ENCODE measurements around the gene FDXACB1.
"Not testable (repeated sequence)": the region's sequence is repeated elsewhere in the genome, so short reads cannot be mapped to it uniquely, and the experiment has no call there.

FDXACB1 gene

GRCh38 chr11:111908639-111909305, 29.8 kb upstream of the FDXACB1 start:
- no peak overlapping the region for H3K4me3 ChIP-seq (ENCODE audit: extremely low read depth, insufficient read depth, low read length, poor library complexity, severe bottlenecking)
- H3K27ac ChIP-seq (ENCODE audit: low read depth, low read length, severe bottlenecking) = no peak overlapping the region
- peaks cover 4% of the 10 kb centered on the region for H3K9me3 ChIP-seq (ENCODE audit: control insufficient read depth, low read length)
- H3K4me1 ChIP-seq (ENCODE audit: control insufficient read depth, insufficient read depth, low read length, poor library complexity, severe bottlenecking) = peaks cover 25% of the 10 kb centered on the region
- no peaks in the 10 kb centered on the region for H3K36me3 ChIP-seq (ENCODE audit: control insufficient read depth, insufficient read depth, low read length)
- WGBS, 2 experiments (ENCODE audit: insufficient coverage in 2 of 2) = 94 to 100% methylated on average over 3 to 4 of the region's 5 CpGs

GRCh38 chr11:111906680-111907079, 27.7 kb upstream of the FDXACB1 start:
- Histone ChIP-seq H3K9me3 (ENCODE audit: control insufficient read depth, low read length) (peaks cover 4% of the 10 kb centered on the region), H3K4me3 (ENCODE audit: extremely low read depth, insufficient read depth, low read length, poor library complexity, severe bottlenecking) (no peak overlapping the region), H3K27ac (ENCODE audit: low read depth, low read length, severe bottlenecking) (no peak overlapping the region), H3K4me1 (ENCODE audit: control insufficient read depth, insufficient read depth, low read length, poor library complexity, severe bottlenecking) (peaks cover 9% of the 10 kb centered on the region), H3K36me3 (ENCODE audit: control insufficient read depth, insufficient read depth, low read length) (no peaks in the 10 kb centered on the region)
- WGBS, 2 experiments (ENCODE audit: insufficient coverage in 2 of 2) = no CpG with 5 or more reads among the region's 1 CpG

GRCh38 chr11:111905411-111905810, 26.4 kb upstream of the FDXACB1 start:
- WGBS, 2 experiments (ENCODE audit: insufficient coverage in 2 of 2) = 83 to 93% methylated on average over 2 of the region's 2 CpGs
- no peak overlapping the region for H3K4me3 ChIP-seq (ENCODE audit: extremely low read depth, insufficient read depth, low read length, poor library complexity, severe bottlenecking)
- H3K4me1 ChIP-seq (ENCODE audit: control insufficient read depth, insufficient read depth, low read length, poor library complexity, severe bottlenecking) = no peaks in the 10 kb centered on the region
- no peak overlapping the region for H3K27ac ChIP-seq (ENCODE audit: low read depth, low read length, severe bottlenecking)
- peaks cover 4% of the 10 kb centered on the region for H3K9me3 ChIP-seq (ENCODE audit: control insufficient read depth, low read length)
- H3K36me3 ChIP-seq (ENCODE audit: control insufficient read depth, insufficient read depth, low read length) = no peaks in the 10 kb centered on the region

- Histone ChIP-seq H3K4me1 (ENCODE audit: control insufficient read depth, insufficient read depth, low read length, poor library complexity, severe bottlenecking) (no peaks in the 10 kb centered on the region), H3K9me3 (ENCODE audit: control insufficient read depth, low read length) (no peaks in the 10 kb centered on the region), H3K36me3 (ENCODE audit: control insufficient read depth, insufficient read depth, low read length) (no peaks in the 10 kb centered on the region), H3K4me3 (ENCODE audit: extremely low read depth, insufficient read depth, low read length, poor library complexity, severe bottlenecking) (no peak overlapping the region), H3K27ac (ENCODE audit: low read depth, low read length, severe bottlenecking) (no peak overlapping the region)
- 83% methylated on average over 1 of the region's 2 CpGs; no CpG with 5 or more reads in 1 of the 2 experiments for WGBS, 2 experiments (ENCODE audit: insufficient coverage in 2 of 2)
Observed at GRCh38 chr11:111886844-111887243, 7.9 kb upstream of the FDXACB1 start.

- H3K9me3 ChIP-seq (ENCODE audit: control insufficient read depth, low read length) = no peaks in the 10 kb centered on the region
- 83 to 100% methylated on average over 1 of the region's 4 CpGs for WGBS, 2 experiments (ENCODE audit: insufficient coverage in 2 of 2)
- no peak overlapping the region for H3K27ac ChIP-seq (ENCODE audit: low read depth, low read length, severe bottlenecking)
- no peaks in the 10 kb centered on the region for H3K36me3 ChIP-seq (ENCODE audit: control insufficient read depth, insufficient read depth, low read length)
- no peaks in the 10 kb centered on the region for H3K4me1 ChIP-seq (ENCODE audit: control insufficient read depth, insufficient read depth, low read length, poor library complexity, severe bottlenecking)
- H3K4me3 ChIP-seq (ENCODE audit: extremely low read depth, insufficient read depth, low read length, poor library complexity, severe bottlenecking) = no peak overlapping the region
Observed at GRCh38 chr11:111886032-111886431, 7.1 kb upstream of the FDXACB1 start.

GRCh38 chr11:111885053-111885452, 6.1 kb upstream of the FDXACB1 start:
- 91 to 94% methylated on average over 2 to 4 of the region's 4 CpGs for WGBS, 2 experiments (ENCODE audit: insufficient coverage in 2 of 2)

GRCh38 chr11:111882202-111882601, 3.2 kb upstream of the FDXACB1 start:
- Histone ChIP-seq H3K4me1 (ENCODE audit: control insufficient read depth, insufficient read depth, low read length, poor library complexity, severe bottlenecking) (no peaks in the 10 kb centered on the region), H3K36me3 (ENCODE audit: control insufficient read depth, insufficient read depth, low read length) (no peaks in the 10 kb centered on the region), H3K9me3 (ENCODE audit: control insufficient read depth, low read length) (no peaks in the 10 kb centered on the region), H3K4me3 (ENCODE audit: extremely low read depth, insufficient read depth, low read length, poor library complexity, severe bottlenecking) (no peak overlapping the region), H3K27ac (ENCODE audit: low read depth, low read length, severe bottlenecking) (no peak overlapping the region)
- WGBS, 2 experiments (ENCODE audit: insufficient coverage in 2 of 2) = 86 to 98% methylated on average over 3 to 4 of the region's 5 CpGs

More at GRCh38 chr11:111885053-111885452, 6.1 kb upstream of the FDXACB1 start:
- H3K4me3 ChIP-seq (ENCODE audit: extremely low read depth, insufficient read depth, low read length, poor library complexity, severe bottlenecking); H3K27ac ChIP-seq (ENCODE audit: low read depth, low read length, severe bottlenecking); H3K9me3 ChIP-seq (ENCODE audit: control insufficient read depth, low read length); H3K4me1 ChIP-seq (ENCODE audit: control insufficient read depth, insufficient read depth, low read length, poor library complexity, severe bottlenecking); H3K36me3 ChIP-seq (ENCODE audit: control insufficient read depth, insufficient read depth, low read length): not testable (repeated sequence)

GRCh38 chr11:111879637-111879960, 634 bp upstream of the FDXACB1 start:
- Histone ChIP-seq H3K36me3 (ENCODE audit: control insufficient read depth, insufficient read depth, low read length) (no peaks in the 10 kb centered on the region), H3K4me1 (ENCODE audit: control insufficient read depth, insufficient read depth, low read length, poor library complexity, severe bottlenecking) (no peaks in the 10 kb centered on the region), H3K9me3 (ENCODE audit: control insufficient read depth, low read length) (no peaks in the 10 kb centered on the region), H3K4me3 (ENCODE audit: extremely low read depth, insufficient read depth, low read length, poor library complexity, severe bottlenecking) (peak overlapping the region; percentile 66), H3K27ac (ENCODE audit: low read depth, low read length, severe bottlenecking) (peak overlapping the region; percentile 98)
- 71 to 91% methylated on average over 5 to 6 of the region's 6 CpGs for WGBS, 2 experiments (ENCODE audit: insufficient coverage in 2 of 2)

GRCh38 chr11:111878385-111878848, 548 bp downstream of the FDXACB1 start:
- peak overlapping the region; percentile 66 for H3K4me3 ChIP-seq (ENCODE audit: extremely low read depth, insufficient read depth, low read length, poor library complexity, severe bottlenecking)
- H3K4me1 ChIP-seq (ENCODE audit: control insufficient read depth, insufficient read depth, low read length, poor library complexity, severe bottlenecking) = no peaks in the 10 kb centered on the region
- H3K27ac ChIP-seq (ENCODE audit: low read depth, low read length, severe bottlenecking) = peak overlapping the region; percentile 98
- no peaks in the 10 kb centered on the region for H3K9me3 ChIP-seq (ENCODE audit: control insufficient read depth, low read length)
- WGBS, 2 experiments (ENCODE audit: insufficient coverage in 2 of 2) = 3 to 7% methylated on average over 8 to 12 of the region's 13 CpGs
- H3K36me3 ChIP-seq (ENCODE audit: control insufficient read depth, insufficient read depth, low read length) = no peaks in the 10 kb centered on the region

- H3K9me3 ChIP-seq (ENCODE audit: control insufficient read depth, low read length) = no peaks in the 10 kb centered on the region
- H3K36me3 ChIP-seq (ENCODE audit: control insufficient read depth, insufficient read depth, low read length) = peaks cover 22% of the 10 kb centered on the region
- WGBS, 2 experiments (ENCODE audit: insufficient coverage in 2 of 2) = 40 to 100% methylated on average over 1 to 2 of the region's 5 CpGs
- peak overlapping the region; percentile 81 for H3K4me3 ChIP-seq (ENCODE audit: extremely low read depth, insufficient read depth, low read length, poor library complexity, severe bottlenecking)
- no peaks in the 10 kb centered on the region for H3K4me1 ChIP-seq (ENCODE audit: control insufficient read depth, insufficient read depth, low read length, poor library complexity, severe bottlenecking)
- no peak overlapping the region for H3K27ac ChIP-seq (ENCODE audit: low read depth, low read length, severe bottlenecking)
Observed at GRCh38 chr11:111871693-111872161, 7.2 kb downstream of the FDXACB1 start.

- Histone ChIP-seq H3K36me3 (ENCODE audit: control insufficient read depth, insufficient read depth, low read length) (peaks cover 28% of the 10 kb centered on the region), H3K4me3 (ENCODE audit: extremely low read depth, insufficient read depth, low read length, poor library complexity, severe bottlenecking) (peak within 1 kb of the TSS; percentile 81), H3K27ac (ENCODE audit: low read depth, low read length, severe bottlenecking) (peak within 1 kb of the TSS; percentile 68), H3K4me1 (ENCODE audit: control insufficient read depth, insufficient read depth, low read length, poor library complexity, severe bottlenecking) (no peaks in the 10 kb centered on the region), H3K9me3 (ENCODE audit: control insufficient read depth, low read length) (no peaks in the 10 kb centered on the region)
- 1% methylated on average over 35 to 43 of the region's 51 CpGs for WGBS, 2 experiments (ENCODE audit: insufficient coverage in 2 of 2)
Observed at GRCh38 chr11:111870886-111871692, 7.9 kb downstream of the FDXACB1 start, which contains the start of gene ALG9. TSS of gene ALG9 (minus strand) at chr11:111871581. CDS start at chr11:111871482, 99 bp downstream.

Measured in mesodermal cell (in vitro differentiated cells).